ENCODE results near the gene CDC20B.
"Not testable (repeated sequence)": the region's sequence is repeated elsewhere in the genome, so short reads cannot be mapped to it uniquely, and the experiment has no call there.

Gene CDC20B

GRCh38 chr5:55123365-55123764 is 49.6 kb downstream of the CDC20B start:
- no peak overlapping the region for H3K4me3 ChIP-seq (ENCODE audit: low read depth, low read length)
- no peak for DNase-seq (ENCODE audit: low read depth)
- TF ChIP-seq MYC (IDR thresholded peaks at IDR 0.05; ENCODE audit: low read depth, low read length), result no peak
- no peak for TF ChIP-seq CTCF (IDR thresholded peaks at IDR 0.05; ENCODE audit: low read depth, low read length)
- TF ChIP-seq MAX (IDR thresholded peaks at IDR 0.05; ENCODE audit: low read depth, low read length), result no peak
- TF ChIP-seq POLR2A (IDR thresholded peaks at IDR 0.05; ENCODE audit: extremely low read depth, insufficient read length), result no peak

GRCh38 chr5:55114061-55114460 is 58.9 kb downstream of the CDC20B start:
- H3K4me3 ChIP-seq (ENCODE audit: low read depth, low read length), result no peak overlapping the region
- DNase-seq (ENCODE audit: low read depth), result no peak
- TF ChIP-seq MAX (IDR thresholded peaks at IDR 0.05; ENCODE audit: low read depth, low read length), result no peak
- no peak for TF ChIP-seq CTCF (IDR thresholded peaks at IDR 0.05; ENCODE audit: low read depth, low read length)
- no peak for TF ChIP-seq POLR2A (IDR thresholded peaks at IDR 0.05; ENCODE audit: extremely low read depth, insufficient read length)
- no peak for TF ChIP-seq MYC (IDR thresholded peaks at IDR 0.05; ENCODE audit: low read depth, low read length)

GRCh38 chr5:55113327-55113726 is 59.6 kb downstream of the CDC20B start:
- TF ChIP-seq POLR2A (IDR thresholded peaks at IDR 0.05; ENCODE audit: extremely low read depth, insufficient read length), result no peak
- TF ChIP-seq MAX (IDR thresholded peaks at IDR 0.05; ENCODE audit: low read depth, low read length), result no peak
- TF ChIP-seq MYC (IDR thresholded peaks at IDR 0.05; ENCODE audit: low read depth, low read length), result no peak
- no peak for TF ChIP-seq CTCF (IDR thresholded peaks at IDR 0.05; ENCODE audit: low read depth, low read length)
- no peak for DNase-seq (ENCODE audit: low read depth)
- no peak overlapping the region for H3K4me3 ChIP-seq (ENCODE audit: low read depth, low read length)

- no peak overlapping the region for H3K4me3 ChIP-seq (ENCODE audit: low read depth, low read length)
- TF ChIP-seq POLR2A (IDR thresholded peaks at IDR 0.05; ENCODE audit: extremely low read depth, insufficient read length) (no peak), CTCF (IDR thresholded peaks at IDR 0.05; ENCODE audit: low read depth, low read length) (no peak), MAX (IDR thresholded peaks at IDR 0.05; ENCODE audit: low read depth, low read length) (no peak), MYC (IDR thresholded peaks at IDR 0.05; ENCODE audit: low read depth, low read length) (no peak)
- no peak for DNase-seq (ENCODE audit: low read depth)
Measured at GRCh38 chr5:55110217-55110616, 62.8 kb downstream of the CDC20B start.

GRCh38 chr5:55108661-55109060 is 64.3 kb downstream of the CDC20B start:
- no peak for DNase-seq (ENCODE audit: low read depth)
- no peak for TF ChIP-seq MAX (IDR thresholded peaks at IDR 0.05; ENCODE audit: low read depth, low read length)
- no peak for TF ChIP-seq MYC (IDR thresholded peaks at IDR 0.05; ENCODE audit: low read depth, low read length)
- no peak for TF ChIP-seq CTCF (IDR thresholded peaks at IDR 0.05; ENCODE audit: low read depth, low read length)
- TF ChIP-seq POLR2A (IDR thresholded peaks at IDR 0.05; ENCODE audit: extremely low read depth, insufficient read length), result no peak
- H3K4me3 ChIP-seq (ENCODE audit: low read depth, low read length), result no peak overlapping the region

- not testable (repeated sequence) for DNase-seq (ENCODE audit: low read depth); H3K4me3 ChIP-seq (ENCODE audit: low read depth, low read length)
Measured at GRCh38 chr5:55105976-55106375, 67.0 kb downstream of the CDC20B start.
